Non-pigmented ciliary epithelial cell (primary cell): ENCODE data around the gene TJP1.
"Not testable (repeated sequence)": the region's sequence is repeated elsewhere in the genome, so short reads cannot be mapped to it uniquely, and the experiment has no call there.

Source experiments
- DNase-seq: peaks from one replicate; pipeline ENCODE4 v3.0.0-alpha.2; 2010; ENCODE audit warnings: low read depth

TJP1 gene

GRCh38 chr15:29657476-29657817 is 164.8 kb downstream of the TJP1 start:
- not testable (repeated sequence) for DNase-seq

- DNase-seq: no peak
Measured at GRCh38 chr15:29656636-29657475, 165.4 kb downstream of the TJP1 start.

GRCh38 chr15:29652595-29652994 is 169.7 kb downstream of the TJP1 start:
- DNase-seq: no peak

GRCh38 chr15:29651476-29652233 is 170.6 kb downstream of the TJP1 start:
- no peak for DNase-seq
